HG03095 (cell line): Measurements from ENCODE around the gene RHOV.

Source experiments
- ATAC-seq: cut with Tn5 transposase; IDR thresholded peaks from one replicate; pipeline ENCODE4 v1.9.1; 2021; ENCODE audit warnings: moderate library complexity; ENCODE audit not compliant: unreplicated experiment

Gene RHOV, protein sequence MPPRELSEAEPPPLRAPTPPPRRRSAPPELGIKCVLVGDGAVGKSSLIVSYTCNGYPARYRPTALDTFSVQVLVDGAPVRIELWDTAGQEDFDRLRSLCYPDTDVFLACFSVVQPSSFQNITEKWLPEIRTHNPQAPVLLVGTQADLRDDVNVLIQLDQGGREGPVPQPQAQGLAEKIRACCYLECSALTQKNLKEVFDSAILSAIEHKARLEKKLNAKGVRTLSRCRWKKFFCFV

DNA sequence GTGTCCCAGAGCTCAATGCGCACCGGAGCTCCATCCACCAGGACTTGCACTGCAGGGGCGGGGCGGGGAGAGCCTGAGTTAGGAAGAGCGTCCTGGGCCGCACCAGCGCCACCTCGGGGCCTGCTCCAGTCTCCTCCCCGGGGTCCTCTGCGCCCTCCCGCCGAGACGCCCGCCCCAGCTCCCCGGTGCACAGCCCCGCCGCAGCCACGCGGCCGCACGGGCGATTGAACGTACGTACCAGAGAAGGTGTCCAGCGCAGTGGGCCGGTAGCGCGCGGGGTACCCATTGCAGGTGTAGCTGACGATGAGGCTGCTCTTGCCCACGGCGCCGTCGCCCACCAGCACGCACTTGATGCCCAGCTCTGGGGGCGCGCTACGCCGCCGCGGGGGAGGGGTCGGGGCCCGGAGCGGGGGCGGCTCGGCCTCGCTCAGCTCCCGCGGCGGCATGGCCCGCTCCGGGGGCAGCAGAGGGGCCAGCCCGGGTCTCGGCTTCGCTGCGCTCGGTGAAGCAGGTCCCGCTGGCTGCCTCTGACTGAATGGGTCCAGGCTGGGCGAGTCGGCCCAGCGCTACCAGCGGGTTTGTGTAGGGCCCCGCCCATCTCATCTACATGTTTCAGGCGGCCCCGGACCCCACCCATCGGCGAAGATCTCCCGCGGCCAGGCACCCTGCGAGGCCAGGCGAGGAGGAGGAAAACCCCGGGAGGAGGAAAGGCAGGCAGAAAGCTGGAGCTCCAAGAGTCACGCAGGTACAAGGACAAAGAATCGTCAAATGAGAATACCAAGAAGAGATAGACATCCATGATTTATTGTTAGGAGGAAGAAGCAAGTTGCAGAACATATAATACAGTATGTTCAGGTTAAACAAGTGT, at the start of gene RHOV:
Gene RHOV (minus strand): TSS at position 541 of the 868 bp plus-strand sequence. CDS start 95 bp downstream, at position 446.
- ATAC-seq, result peak; percentile 54

- ATAC-seq, result no peak
Observed at GRCh38 chr15:40923551-40923950, 49.5 kb upstream of the RHOV start.

- no peak for ATAC-seq
Observed at GRCh38 chr15:40922608-40923005, 48.6 kb upstream of the RHOV start.

DNA sequence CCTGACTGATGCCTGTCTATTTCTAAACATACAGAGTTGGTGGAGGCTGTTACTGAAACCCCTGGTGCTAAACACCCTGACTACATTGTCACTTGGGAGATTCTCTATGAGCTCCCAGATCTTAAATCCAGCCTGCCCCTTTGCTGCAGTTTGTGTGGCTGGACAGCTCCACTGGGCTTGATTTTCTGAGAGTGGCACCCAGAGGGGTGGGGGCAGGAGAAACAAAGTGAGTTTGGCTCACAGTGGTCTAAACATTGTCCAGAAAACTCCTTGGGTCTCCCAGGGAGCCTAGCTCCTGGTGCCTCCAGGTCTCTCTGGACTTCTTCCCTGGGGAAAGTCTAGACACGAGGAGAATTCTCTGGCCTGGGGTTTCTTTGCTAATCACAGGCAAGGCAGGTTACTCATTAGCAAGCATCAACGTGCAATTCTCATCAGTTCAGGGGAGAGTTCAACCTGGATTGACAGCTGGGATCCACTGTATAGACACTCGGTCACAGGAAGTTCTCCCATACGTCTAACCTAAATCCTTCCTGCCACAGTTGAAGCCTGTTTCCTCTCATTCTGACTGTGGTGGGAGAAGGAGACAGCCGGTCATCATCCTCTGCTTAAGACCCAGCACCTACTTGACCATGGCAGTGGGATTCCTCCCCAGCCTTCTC, 48.0 kb upstream of the RHOV start:
- no peak for ATAC-seq

- no peak for ATAC-seq
Observed at GRCh38 chr15:40918799-40919392, 44.9 kb upstream of the RHOV start.

GRCh38 chr15:40918146-40918798, 44.2 kb upstream of the RHOV start:
- ATAC-seq, result no peak

GRCh38 chr15:40917585-40917984, 43.6 kb upstream of the RHOV start:
- no peak for ATAC-seq

DNA sequence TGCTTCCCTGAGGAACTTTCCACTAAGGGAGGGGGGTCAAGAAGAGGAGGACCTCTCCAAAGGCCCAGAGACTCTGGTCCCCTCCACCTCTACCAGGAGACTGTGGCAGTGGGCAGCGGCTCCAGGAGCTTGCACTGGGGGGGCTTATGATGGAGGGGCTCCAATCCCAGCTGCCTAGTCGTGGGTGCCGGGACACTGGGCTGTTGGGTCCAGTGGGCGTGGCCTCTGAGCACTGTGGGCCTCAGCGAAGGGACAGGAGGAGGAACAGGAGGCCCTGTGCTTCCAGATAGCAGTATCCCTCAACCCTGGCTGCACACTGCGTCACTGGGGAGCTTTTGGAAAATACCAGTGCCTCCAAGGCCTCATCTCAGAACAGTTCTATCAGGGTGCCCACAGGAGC, 41.6 kb upstream of the RHOV start:
- ATAC-seq, result no peak

- no peak for ATAC-seq
Observed at GRCh38 chr15:40915116-40915661, 41.2 kb upstream of the RHOV start.

GRCh38 chr15:40914486-40914885, 40.5 kb upstream of the RHOV start:
- no peak for ATAC-seq

DNA sequence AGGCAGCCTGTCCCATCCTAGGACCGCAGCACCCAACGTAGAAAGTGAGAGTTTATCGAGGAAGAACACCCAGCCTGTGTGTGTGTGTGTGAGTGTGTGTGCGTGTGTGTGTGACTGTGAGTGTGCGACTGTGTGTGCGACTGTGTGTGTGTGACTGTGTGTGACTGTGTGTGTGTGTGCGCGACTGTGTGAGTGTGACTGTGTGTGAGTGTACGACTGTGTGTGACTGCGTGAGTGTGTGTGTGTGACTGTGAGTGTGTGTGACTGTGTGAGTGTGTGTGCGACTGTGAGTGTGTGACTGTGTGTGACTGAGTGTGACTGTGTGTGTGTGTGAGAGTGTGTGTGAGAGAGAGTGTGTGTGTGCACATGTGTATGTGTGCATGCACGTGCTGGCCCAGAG, 40.0 kb upstream of the RHOV start:
- ATAC-seq, result no peak

GRCh38 chr15:40912478-40912877, 38.4 kb upstream of the RHOV start:
- ATAC-seq, result no peak

DNA sequence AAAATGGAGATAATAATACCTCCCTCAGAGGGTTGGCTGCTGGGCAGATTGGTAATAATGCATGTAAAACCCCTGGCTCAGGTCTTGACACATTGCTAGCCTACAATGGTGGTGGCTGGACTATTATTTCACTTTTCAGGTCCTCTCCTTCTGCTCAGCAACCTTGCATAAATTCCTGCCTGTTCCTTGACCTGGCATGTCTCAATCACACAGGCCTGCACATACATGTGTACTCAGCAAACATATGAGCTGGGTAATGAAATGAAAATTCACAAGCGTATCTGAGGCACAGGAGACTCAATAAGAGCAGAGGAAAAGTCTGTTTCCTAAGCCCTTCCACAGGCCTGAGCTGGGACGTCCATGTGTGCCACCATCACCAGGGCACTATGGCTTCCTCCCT, 37.7 kb upstream of the RHOV start:
- no peak for ATAC-seq

- ATAC-seq, result no peak
Observed at GRCh38 chr15:40911141-40911540, 37.1 kb upstream of the RHOV start.

DNA sequence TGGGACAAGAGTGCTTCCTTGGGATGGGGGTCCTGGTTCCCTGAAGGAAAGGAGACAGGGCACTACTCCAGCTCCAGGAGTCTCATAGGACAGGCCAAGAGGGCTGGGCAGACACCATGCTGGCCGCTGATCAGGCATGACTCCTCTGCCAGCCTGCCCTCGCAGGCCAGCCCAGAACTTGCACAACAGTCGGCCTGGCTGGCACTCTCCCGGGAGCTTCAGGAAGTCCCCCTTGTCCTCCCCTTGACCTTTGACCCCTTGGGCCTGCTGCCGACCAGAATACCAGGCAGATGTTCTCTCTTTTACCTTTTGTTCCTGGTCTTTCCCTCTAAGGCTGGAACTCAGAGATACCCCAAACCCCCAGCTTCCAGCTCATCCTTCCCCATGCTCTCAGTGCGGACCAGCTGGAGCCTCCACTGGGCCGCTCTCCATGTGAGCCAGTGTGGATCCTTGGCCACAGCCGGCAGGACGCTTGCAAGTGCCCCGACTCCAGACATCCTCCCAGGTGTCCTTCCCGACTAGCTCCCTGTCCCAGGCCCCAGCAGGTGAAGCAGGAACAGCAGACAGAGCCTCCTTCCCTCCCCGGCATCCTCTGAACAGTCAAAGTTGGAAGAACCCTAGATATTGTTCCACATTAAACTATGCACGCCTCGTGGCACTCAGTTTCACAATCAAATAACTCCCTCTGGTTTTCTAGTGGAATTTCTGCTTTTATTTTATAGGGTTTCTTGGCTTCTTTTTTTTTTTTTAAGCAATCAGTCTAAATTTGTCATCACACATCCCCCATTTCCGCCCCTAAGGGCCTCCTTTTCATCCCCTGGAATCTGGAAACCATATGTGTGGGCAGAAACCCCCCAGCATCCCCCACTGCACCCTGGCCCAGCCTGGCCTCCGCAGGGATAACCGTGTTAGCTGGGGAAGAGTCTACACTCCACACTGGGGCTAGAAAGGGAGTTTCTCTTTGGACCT, 35.9 kb upstream of the RHOV start:
- no peak for ATAC-seq

DNA sequence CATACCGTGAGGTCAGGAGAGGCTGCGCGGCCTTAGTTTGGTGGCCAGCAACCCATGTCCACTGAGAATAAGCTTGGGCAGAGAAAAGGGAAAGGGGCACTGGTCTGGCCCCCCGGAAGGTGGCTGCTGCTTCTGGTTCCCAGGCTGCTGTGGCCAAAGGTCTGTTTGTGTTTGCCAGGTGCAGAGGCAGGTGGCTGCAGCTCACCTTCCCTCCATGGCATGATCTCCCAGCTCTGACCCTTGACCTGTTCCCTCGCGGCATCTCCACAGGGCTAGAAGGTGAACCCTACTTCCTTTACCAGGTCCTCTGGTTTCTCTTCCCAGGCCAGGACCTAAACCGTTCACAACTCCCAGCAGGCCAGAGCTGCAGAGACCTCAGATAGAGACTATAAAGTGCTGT, 34.1 kb upstream of the RHOV start:
- ATAC-seq, result no peak

- ATAC-seq, result no peak
Observed at GRCh38 chr15:40906991-40907802, 33.2 kb upstream of the RHOV start.

GRCh38 chr15:40906091-40906990, 32.3 kb upstream of the RHOV start:
- peak; percentile 62 for ATAC-seq
